GM08714 (cell line): ENCODE measurements around the gene SNTG2.

Experiments
- H3K4me3 ChIP-seq: fragments of 200-500 bp; sonication (Bioruptor generic); 2 replicates; pipeline ENCODE4 v1.5.1; 2014; ENCODE audit warnings: mild to moderate bottlenecking, low read length, inconsistent platforms
- ZNF274 ChIP-seq: IDR thresholded peaks from 2 replicates; pipeline ENCODE4 v1.6.1; 2012; ENCODE audit warnings: mild to moderate bottlenecking, low read depth, low read length

SNTG2 gene

DNA sequence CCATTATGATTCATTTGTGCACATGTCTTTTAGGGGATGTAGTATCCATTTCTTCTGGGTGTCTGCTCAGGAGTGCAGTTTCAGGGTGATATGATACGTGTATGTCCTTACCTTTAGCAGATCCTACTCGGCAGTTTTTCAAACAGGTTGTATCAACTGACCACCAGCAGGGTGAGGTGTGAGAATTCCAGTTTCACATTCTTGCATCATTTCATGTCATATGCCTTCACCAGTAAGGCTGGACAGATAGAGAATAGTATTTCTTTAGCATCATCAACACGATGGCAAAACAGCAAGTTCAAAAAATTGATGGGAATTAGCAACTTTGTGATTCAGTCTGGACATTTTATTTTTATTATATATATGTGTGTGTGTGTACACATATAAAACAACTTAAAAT, 232.7 kb downstream of the SNTG2 start:
- no peak overlapping the region for H3K4me3 ChIP-seq
- TF ChIP-seq ZNF274, result no peak

DNA sequence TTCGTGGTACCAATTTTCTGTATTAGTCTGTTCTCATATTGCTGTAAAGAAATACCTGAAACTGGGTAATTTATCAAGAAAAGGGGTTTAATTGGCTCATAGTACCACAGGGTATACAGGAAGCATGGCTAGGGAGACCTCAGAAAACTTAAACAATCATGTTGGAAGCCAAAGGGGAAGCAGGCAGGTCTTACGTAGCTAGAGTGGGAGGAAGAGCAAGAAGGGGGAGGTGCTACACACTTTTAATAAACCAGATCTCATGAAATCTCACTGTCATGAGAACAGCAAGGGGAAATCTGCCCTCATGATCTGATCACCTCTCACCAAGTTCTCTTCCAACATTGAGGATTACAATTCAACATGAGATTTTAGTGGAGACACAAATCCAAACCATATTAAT, 235.8 kb downstream of the SNTG2 start:
- H3K4me3 ChIP-seq, result no peak overlapping the region
- no peak for TF ChIP-seq ZNF274

DNA sequence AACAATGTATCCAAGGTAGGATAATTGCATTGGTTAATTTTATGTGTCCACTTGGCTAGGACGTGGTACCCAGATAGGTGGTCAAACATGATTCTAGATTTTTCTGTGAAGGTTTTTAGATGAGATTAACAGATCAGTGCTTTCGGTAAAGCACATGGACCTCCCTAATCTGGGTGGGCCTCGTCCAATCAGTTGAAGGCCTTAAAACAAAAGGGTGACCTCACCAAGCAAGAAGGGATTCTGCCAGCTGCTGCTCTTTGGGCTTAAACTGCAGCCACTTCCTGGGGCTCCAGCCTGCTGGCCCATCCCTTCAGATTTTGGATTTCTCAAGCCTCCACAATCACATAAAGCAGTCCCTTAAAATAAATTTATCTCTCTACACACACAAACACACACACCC, 236.5 kb downstream of the SNTG2 start:
- no peak for TF ChIP-seq ZNF274

DNA sequence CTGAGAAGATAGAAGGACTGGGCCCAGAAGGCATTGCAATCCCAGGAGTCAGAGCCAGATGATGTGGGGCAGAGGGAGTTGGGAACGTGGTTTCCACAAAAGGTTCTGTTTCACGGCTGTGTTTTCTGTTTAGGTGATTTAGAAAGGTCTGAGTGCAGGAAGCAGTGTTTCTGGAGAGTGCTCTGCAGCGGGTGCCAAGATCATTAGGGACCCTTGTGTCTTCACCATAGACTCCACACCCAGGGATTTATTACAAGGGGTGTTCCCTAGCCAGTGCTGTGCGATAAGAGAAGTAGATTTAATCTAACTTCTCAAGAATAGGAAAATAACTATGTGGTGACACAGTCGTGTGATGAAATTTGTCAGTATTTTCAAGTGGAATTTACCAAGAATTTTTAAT, 241.5 kb downstream of the SNTG2 start:
- H3K4me3 ChIP-seq, result no peak overlapping the region
- no peak for TF ChIP-seq ZNF274

More for the DNA sequence above, 236.5 kb downstream of the SNTG2 start:
- H3K4me3 ChIP-seq, result no peak overlapping the region

DNA sequence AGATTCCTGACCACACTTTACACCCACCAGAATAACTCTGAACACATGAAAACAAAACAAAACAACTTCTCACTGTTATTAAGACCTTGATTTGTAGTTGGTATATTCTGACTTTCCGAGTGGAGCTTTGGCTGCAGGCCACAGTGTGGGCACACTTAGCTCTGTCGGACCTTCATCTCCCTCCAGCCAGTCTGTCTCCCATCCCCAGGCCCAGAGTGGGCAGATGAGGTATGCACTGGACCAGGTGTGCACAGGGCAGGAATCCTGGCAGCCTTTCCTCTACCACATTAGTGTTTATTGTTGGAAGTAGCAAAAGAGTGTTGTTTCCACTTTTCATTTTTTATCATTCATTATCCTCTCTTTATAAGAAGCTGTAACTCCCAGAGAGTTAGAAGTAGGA, 243.2 kb downstream of the SNTG2 start:
- no peak for TF ChIP-seq ZNF274
- no peak overlapping the region for H3K4me3 ChIP-seq

DNA sequence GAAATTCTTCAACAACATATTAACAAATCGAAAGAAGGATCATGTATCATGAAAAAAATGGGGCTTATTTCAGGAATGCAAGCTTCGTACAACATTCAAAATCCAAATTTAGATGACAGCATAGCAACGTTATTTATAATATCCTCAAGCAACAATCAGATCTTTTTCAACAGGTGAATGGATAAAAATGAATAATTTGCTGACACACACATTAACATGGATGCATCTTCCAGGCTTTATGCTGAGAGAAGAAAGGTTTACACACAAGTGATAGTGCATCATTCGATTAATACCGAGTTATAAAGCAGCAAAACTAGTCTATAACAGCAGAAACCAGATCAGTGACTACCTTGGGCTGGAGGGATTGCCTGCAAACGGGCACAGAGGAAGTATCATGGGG, 253.1 kb downstream of the SNTG2 start:
- no peak for TF ChIP-seq ZNF274
- H3K4me3 ChIP-seq, result no peak overlapping the region

DNA sequence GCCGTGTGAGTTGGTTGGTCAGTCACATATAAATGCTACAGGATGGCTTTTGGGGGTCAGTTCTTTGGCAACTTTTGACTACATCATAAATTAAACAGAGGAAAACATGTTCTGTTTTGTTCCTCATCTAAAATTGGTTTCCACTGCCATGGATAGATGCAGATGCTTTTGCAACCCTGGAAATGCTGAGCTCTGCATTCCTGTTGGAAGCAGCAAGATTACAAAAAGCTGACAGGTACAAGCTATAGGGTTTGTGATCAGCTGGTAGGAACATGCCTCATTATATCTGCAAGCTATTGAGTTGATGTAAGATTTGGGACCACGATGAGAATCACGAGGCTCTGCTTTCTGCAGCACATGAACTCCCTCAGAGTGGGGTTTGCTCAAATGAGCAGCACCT, 255.2 kb downstream of the SNTG2 start:
- no peak for TF ChIP-seq ZNF274
- H3K4me3 ChIP-seq, result no peak overlapping the region

DNA sequence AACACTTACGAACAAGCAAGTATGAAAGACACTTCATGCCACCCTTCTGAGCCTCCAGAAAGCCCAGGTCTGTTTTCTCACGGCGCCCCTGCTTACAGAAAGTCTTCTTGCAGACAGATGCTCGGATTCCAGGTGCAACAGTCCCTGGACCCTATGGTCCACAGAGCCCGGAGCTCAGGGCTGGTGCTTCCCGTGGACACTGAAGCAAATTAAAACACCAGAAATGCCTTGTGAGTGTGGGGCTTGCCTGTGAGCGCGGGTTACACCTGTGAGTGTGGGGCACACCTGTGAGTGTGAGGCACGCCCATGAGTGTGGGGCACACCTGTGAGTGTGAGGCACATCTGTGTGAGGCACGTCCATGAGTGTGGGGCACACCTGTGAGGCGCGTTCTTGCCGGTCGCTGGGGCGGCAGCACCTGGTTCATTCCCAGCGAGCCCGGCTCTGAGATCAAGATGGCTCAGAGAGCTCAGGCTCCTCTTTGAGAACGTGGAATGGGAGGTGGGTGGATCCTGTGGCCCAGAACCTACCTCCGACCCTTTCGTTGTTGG, 257.4 kb downstream of the SNTG2 start:
- H3K4me3 ChIP-seq, result no peak overlapping the region
- TF ChIP-seq ZNF274, result no peak

DNA sequence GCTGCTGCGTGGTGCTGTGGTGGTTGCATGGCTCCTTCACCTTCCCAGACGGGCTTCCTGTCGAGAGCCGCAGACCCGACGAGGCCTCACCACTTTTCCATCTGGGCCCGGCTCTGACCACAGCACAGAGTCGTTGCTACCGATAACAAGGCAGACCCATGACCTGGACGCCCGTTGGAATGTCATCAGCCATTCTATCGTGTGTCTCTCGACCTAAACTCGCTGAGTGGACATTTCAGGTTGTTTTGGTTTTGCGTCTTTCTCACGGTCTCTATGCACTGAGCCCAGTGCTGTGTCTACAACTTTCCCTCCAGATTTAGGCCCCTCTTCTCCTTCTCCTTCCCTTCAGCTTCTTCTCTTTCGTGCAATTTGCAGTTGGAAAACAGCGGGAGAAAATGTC, 257.9 kb downstream of the SNTG2 start:
- H3K4me3 ChIP-seq, result no peak overlapping the region
- no peak for TF ChIP-seq ZNF274

DNA sequence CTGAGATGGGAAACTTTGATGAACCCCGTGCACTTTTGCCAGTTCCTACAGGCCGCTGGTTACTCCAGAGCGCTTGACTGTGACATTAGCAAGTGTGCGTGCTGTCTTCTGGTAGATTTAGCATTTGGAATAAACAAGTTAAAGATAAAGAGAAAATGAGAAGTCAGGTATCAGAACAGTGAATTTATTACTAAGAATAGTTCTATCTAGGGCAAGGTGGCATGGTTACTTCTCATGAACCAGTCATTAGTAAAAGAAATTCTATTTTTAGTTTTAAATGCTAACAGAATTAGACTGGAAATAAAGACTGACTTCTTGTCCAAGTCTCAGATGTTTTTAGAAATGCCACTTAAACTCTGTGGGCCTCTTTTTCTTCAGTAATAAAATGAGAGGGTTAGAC, 258.6 kb downstream of the SNTG2 start:
- no peak for TF ChIP-seq ZNF274
- no peak overlapping the region for H3K4me3 ChIP-seq

DNA sequence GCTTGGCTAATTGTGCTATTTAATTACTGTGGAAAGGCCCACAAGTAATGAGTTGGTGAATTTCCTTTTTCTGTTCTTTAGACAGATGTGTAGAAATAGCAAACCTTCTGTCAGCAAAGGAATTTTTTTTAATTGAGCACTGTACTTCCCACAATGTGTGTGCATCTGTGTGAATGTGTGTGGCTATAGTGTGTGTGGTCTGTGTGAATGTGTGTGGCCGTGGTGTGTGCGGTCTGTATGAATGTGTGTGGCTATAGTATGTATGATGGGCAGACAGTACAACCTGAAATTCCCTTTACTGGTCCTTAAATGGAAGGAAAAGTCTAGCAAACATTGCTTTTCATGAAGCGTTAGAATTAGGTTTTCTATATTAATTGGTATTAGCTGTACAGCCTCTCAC, 259.1 kb downstream of the SNTG2 start:
- no peak overlapping the region for H3K4me3 ChIP-seq
- no peak for TF ChIP-seq ZNF274

DNA sequence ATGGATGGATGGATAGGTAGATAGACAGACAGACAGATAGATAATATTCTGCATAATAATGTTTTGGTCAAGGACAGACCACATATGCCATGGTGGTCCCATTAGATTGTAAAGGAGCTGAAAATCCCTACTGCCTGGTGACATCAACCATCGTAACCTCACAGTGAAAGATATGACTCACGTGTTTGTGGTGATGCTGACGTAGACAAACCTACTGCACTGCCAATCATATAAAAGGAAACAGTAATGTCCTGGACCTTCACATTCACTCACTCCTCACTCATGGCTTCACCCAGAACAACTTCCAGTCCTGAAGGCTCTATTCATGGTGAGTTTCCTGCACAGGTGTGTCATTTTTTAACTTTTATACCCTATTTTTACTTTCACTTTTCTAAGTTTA, 259.7 kb downstream of the SNTG2 start:
- H3K4me3 ChIP-seq, result no peak overlapping the region
- no peak for TF ChIP-seq ZNF274

DNA sequence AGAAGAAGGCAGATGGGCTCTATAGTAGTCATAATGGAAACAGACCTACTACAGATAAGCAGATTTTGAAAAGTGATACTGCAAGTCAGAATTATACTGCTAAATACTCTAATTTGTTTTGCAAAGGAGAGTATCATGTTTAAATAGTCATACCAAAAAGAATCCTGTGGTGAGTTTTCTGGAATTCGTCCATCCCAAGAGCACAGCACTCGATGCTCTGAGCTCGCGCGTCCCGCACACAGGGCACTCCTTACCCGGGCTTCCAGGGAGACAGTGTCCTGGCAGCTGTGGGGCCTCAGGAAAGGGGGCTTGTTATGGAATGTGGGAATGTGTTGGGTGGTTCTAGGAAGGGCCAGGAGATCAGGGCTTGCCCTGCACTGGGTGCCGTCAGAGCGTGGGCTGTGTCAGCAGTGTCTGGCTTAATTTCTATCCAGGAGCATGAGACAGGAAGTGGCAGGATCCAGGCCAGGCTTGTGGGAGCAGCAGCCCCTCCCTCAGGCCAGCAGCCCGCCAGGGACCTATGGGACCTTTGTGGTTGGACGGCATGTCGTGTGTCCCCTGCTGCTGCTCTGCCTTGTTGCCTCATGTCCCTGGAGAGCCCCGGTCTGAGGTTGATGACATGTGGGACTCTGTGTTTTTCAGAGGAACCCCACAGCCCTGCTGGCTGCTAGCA, 269.4 kb downstream of the SNTG2 start:
- no peak overlapping the region for H3K4me3 ChIP-seq
- no peak for TF ChIP-seq ZNF274

DNA sequence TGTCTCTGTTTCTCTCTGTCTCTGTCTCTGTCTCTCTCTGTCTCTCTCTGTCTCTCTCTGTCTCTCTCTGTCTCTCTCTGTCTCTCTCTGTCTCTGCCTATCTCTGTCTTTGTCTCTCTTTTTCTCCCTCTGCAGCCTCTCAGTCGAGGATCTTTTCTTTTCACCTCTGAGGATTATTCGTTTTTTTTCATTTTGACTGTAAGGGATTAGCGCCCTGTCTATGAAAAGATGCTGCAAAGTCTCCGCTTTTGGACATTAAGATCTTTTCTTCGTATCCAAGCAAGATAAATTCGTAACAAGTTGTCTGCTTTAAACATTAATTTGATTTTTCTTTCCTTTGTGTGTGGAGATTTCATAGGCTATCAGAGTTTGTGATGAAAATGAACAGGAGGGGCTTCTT, 271.4 kb downstream of the SNTG2 start:
- no peak for TF ChIP-seq ZNF274
- no peak overlapping the region for H3K4me3 ChIP-seq

DNA sequence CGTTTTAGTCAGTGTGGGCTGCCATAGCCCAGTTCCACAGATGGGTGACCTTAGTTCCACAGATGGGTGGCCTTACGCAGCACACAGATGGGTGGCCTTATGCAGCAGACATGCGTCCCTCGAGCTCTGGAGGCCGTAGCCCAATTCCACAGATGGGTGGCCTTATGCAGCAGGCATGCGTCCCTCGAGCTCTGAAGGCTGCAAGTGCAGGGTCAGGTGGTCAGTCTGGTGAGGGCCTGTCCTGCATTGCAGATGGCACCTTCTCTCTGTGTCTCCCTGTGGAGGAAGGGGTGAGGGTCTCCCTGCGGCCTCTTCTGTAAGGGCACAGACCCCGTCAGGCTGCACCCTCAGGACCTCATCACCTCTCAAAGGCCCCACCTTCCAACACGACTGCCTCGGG, 273.1 kb downstream of the SNTG2 start:
- no peak for TF ChIP-seq ZNF274

DNA sequence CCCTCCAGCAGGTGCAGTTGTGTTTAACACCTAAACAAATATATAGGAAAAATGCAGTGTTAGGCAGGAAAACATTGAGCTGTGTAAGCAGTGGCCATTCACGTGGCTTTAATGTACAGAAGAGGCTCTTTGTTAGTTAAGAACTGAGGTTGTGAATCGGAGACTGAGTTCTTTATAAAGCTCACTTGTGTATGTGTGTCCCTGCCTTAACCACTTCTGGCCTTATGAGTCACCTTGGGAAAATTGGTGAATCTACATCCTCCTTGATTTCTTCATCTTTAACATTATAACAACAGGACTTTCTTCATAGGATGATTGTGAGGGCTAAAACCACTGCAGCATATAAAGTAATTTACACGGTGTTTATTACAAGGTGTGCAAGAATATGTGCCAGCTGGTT, 274.3 kb downstream of the SNTG2 start:
- H3K4me3 ChIP-seq, result no peak overlapping the region
- no peak for TF ChIP-seq ZNF274

More for the DNA sequence above, 273.1 kb downstream of the SNTG2 start:
- H3K4me3 ChIP-seq, result no peak overlapping the region
